Measurements from ENCODE around the gene AFMID.
"Not testable (repeated sequence)": the region's sequence is repeated elsewhere in the genome, so short reads cannot be mapped to it uniquely, and the experiment has no call there.

Gene AFMID, protein sequence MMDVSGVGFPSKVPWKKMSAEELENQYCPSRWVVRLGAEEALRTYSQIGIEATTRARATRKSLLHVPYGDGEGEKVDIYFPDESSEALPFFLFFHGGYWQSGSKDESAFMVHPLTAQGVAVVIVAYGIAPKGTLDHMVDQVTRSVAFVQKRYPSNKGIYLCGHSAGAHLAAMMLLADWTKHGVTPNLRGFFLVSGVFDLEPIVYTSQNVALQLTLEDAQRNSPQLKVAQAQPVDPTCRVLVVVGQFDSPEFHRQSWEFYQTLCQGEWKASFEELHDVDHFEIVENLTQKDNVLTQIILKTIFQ

DNA sequence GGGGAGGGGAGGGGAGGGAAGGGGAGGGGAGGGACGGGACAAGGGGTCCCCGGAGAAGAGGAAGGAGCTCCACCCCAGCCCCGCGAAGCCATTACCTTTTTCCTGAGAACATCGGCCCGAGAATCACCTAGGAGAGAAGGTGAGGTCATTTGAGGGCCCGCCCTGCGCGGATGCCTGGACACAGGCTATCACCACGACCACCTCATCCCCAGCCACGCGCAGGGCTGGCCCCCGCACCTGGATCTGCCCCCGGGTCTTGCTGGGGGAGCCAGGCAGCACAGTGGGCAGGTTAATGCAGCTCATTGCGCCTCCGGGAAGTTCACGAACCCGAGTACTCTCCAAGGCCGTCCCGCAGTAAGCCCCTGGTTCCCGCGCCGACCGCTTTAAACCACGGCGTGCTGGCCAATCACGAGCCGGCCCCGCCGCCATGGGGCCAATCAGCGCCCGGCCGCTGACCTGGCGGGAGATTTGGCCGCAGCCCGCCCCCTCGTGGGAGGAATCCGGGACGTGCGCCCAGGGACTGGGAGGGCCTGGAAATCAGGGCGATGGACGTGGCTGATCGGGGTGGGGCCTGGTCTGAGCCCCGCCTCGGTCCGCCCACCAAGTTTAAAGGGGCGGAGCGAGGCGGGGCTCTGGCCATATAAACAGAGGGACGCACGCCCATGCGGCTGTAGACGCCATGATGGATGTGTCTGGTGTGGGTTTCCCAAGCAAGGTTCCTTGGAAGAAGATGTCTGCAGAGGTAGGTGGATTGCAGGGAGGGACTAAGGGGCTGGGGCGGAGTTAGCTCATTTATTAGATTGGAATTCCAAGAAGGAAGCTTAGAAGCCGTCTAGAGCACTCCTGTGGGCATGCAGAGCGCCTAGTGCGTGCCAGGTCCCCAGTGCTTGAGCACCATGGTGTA lies at the start of gene AFMID, which contains the start of gene TK1:
Gene AFMID, plus strand, starts transcription at position 671 of the 904 bp plus-strand sequence. Its CDS starts 9 bp downstream, at position 680.
Gene TK1, minus strand, starts transcription at position 361 of the 904 bp plus-strand sequence. Its CDS starts 58 bp downstream, at position 303.
- DNase-seq, result peak; percentile 73

DNA sequence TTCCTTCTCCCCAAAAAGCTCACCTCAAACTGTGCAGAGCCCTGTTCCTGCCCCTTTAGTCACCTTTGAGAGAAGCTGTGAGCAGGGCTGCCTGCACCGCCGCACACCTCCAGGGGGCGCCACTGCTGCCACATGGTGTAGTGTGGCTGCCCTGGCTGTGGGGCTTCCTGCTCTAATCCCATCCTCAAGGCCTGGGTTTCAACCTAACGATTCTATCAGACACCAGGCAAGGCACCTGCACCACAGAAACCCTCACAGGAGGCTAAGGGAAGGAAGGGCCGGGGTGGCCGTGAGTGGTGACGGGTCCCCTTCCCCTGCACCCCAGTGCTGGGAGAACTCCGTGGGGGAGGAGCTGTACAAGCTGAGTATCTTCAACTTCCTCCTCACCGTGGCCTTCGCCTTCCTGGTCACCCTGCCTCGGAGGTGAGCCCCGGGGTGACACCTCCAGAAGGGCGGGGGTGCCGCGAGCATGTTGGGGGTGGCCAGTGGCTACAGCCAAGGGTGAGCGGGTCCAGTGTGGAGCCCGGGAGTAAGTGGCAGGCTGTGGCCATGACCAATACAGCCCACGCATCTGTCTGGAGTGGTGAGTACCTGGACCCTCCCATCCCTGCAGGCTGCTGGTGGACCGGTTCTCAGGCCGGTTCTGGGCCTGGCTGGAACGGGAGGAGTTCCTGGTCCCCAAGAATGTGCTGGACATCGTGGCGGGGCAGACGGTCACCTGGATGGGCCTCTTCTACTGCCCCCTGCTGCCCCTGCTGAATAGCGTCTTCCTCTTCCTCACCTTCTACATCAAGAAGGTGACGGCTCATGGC lies 49.6 kb upstream of the AFMID start:
- DNase-seq, result no peak

DNA sequence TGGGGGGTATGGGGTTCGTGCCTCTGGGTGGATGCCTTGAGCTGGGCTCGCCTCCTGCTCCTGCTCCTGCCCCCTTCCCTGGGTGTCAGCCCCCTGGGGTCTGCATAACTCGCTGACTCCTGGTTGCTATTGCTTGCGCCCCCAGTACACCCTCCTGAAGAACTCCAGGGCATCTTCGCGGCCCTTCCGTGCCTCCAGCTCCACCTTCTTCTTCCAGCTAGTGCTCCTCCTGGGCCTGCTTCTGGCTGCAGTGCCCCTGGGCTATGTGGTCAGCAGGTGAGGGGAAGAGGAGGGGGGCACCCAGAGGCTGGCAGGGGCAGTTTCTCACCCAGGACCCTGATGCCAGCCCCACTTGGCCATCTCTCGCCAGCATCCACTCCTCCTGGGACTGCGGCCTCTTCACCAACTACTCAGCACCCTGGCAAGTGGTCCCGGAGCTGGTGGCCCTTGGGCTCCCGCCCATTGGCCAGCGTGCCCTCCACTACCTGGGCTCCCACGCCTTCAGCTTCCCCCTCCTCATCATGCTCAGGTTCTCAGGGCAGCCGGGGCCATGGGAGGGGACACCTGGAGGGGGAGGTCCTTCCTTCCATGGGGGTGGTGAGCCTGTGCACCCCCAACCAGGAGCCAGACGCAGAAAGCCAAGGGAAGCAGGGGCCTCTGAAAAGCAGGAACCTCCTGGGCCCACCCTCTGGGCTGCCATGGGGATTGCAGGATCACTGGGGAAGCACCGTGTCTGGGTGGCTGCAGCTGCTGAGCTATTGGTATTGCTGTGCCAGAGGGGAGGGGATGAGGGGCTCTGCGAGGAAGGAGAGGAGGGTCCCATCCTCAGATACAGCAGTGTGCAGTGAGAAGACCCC lies 48.7 kb upstream of the AFMID start:
- DNase-seq, result no peak

DNA sequence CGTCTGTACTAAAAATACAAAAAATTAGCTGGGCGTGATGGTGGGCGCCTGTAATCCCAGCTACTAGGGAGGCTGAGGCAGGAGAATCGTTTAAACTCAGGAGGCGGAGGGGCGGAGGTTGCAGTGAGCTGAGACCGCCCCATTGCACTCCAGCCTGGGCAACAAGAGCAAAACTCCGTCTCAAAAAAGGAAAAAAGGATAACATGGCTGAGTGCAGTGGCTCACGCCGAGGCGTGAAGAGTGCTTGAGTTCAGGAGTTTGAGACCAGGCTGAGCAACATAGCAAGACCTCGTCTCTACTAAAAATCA lies 47.3 kb upstream of the AFMID start:
- DNase-seq, result not testable (repeated sequence)

DNA sequence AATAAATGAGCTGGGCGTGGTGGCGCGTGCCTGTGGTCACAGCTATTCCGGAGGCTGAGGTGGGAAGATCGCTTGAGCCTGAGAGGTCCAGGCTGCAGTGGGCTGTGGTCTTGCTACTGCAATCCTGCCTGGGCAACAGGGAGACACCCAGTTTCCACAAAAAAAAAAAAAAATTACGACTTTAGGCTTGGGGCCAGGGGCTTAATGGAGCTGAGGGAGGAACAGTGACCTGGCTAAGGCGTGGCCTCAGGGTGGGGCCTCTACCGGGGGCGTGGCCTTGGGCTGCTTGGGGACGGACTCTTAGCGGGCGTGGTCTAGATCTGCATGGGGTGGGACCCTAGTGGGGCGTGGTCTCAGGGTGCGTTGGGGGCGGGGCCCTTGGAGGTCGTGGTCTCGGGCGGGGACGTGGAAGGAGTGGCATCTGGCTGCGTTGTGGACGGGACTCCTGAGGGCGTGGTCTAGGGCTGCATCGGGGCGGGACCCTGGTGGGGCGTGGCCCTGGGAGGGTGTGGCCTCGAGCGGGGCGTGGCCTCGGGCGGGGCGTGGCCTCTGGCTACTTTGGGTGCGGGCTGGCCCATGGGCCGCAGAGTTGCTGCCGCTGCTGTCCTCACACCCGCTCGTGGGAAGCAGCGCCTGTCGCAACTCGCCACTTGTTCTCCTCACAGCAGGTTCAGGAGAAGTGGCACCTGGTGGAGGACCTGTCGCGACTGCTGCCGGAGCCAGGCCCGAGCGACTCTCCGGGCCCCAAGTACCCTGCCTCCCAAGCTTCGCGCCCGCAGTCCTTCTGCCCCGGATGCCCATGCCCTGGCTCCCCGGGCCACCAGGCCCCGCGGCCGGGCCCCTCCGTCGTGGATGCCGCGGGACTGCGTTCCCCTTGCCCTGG lies 46.8 kb upstream of the AFMID start:
- no peak for DNase-seq

DNA sequence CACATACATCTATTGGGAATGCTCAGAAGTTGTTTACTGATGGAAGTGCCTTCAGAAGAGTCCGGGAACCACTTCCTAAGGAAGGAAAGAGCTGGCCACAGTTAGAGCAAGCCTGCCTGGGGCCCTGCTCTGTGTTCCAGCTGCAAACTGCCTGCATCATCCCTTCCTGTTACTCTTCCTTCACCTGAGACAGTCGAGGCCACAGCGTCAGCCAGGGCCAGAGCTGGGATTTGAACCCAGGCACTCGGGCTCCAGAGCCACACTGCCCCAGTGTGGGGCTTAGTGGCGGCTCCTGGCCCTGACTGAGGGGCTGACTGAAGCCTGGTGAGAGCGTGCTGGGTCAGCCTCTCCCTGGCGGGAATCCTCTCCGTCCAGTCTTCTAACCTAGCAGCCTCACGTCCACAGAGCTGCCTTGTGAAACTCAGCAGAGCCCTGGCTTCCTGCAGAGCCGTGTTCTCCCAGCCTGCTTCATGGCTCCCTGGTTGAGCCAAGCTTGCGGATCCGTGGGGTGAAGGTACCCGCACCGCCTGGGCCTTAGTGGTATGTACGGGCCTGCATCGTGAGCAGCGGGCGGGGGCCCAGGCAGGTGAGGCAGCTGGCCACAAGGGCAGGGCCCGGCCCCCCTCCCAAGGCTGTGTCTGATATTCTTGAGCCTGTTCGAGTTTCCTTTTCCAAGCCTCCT lies 45.6 kb upstream of the AFMID start:
- DNase-seq, result no peak

DNA sequence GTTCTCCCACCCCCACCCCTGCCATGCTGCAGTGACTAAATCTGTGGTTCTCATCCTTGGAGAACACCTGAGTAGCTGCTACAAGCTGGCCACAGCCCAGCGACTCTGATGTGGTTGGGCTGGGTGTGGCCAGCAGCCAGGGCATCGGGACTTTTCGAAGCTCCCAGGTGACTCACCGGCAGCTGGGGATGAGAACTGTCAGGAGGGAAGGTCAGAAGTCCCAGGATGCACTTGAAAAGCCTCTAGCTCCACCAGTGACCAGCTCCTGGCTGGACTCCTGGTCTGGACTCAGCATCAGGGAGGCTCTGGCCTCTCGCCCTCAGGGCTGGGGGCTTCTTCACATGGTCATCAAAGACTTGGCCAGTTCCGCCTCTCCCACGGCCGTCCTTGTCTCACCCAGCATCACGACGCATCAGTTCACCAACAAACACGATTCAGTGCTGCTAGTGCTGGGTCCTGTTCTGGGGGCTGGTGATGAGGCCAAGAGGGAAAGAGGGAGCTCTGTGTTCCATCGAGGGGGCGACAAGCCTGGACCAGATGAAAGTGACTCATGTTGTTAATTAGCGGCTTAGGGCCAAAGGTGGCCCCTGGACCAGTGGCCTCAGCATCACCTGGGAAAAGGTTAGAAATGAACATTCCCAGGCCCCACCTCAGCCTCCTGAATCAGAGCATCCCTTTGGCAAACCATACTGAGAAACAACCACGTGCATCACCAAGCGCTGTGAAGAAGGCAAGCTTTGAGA lies 44.9 kb upstream of the AFMID start:
- DNase-seq, result peak; percentile 51

DNA sequence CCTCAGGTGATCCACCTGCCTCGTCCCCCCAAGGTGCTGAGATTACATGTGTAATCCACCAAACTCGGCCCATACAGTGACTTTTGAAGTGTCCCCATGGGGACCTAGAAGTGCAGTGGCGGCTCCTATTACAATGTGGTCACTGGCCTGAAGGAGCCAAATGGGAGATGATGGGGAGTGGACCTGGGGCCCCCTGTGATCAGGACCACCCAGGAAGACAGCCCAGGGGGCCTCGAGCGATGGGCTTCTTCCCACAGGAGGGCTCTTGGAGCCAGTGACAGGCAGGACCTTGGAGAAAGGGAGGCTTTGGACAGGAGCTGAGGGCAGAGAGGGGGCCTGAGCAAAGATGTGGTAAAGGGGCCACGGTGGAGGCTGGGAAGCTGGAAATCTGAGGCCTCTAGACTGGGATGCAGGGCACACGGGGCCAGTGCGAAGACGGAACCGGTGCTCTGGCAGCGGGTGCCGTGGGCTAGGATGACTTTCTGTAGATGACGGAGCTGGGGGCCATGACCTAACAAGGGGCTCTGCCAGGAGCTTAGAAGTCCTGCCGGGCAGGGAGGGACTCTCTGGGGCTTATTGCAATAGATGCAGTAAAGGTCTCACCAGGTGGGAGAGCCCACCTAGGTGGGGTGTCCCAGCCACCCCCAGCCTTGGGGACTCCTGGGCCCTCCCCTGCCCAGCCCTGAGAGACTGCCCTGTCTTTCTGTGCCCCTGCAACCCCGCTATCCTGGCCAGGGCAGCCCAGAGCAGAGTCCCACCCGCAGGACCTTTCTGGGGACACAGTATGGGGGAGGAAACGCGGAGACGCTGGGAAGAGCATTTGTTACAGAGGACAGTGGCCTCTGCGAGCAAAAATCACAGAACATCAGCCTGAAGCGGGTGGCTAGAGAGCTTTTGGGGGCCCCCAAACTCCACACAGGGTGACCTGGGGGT lies 43.7 kb upstream of the AFMID start:
- DNase-seq, result no peak

DNA sequence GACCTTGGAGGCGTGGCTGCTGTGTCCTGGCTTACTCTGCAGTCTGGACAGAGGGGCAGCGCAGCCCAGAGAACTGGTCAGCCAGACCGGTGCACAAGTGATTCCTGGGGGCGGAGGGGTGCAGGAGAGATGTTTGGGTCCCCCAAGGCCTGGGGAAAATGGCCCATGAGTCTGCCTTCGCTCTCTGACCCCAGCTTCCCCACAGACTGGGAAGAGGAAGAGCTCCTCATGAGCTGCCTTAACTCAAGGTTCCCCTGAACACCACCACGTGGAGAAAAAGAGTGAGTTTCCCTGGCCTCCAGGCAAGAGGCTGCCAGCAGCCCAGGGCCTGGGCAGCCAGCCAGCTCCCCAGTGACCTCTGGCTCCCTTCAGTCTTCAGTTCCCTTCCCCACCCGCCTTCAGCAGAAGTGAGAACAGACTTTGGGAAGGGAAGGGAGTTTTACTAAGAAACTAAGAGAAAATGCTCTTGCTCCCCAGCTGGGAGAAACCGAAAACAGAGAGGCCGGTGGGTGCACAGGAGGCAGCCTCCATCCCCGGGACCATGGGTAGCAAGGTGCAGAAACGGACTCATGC lies 42.9 kb upstream of the AFMID start:
- DNase-seq, result no peak

DNA sequence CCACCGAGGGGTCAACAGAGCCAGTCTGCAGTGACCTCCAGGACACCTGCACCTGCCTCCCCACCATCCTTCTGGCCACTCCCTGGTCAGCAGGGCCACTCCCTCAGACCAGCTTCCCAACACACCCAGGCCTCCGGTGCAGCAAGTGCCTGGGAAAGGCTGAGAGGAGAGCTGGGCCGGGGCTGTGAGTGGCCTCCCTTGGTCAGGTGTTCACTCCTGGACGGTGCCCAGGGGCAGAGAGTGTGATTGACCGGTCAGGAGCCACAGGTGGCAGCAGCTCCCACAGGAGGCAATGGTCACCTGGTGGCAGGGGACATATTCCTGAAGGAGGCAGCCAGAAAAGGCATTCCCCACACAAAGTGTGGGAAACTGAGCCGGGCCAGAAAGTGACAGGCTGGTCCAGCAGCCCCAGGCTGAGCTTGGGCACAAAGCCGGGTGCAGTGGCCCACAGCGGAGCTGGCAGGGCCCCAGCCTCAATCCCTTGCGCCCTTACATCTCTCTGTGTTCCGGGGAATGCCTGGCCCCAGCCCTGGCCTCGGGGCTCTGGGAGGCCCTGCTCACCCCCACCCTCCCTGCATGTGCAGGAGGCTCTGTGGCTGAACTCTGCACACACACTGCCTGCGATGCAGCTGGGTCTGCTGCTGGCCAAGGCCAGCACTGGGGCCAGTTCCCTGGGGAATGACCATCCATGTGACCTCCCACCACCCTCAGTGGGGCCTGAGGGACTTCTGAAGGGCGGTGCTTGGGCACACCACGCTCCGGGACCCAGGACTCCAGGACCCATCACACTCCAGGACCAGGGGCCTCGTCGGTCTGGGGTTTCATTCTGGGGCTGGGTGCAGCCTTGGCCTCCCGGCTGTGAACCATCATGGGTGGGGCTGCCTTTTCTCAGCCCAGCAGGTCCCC lies 42.2 kb upstream of the AFMID start:
- DNase-seq, result no peak

DNA sequence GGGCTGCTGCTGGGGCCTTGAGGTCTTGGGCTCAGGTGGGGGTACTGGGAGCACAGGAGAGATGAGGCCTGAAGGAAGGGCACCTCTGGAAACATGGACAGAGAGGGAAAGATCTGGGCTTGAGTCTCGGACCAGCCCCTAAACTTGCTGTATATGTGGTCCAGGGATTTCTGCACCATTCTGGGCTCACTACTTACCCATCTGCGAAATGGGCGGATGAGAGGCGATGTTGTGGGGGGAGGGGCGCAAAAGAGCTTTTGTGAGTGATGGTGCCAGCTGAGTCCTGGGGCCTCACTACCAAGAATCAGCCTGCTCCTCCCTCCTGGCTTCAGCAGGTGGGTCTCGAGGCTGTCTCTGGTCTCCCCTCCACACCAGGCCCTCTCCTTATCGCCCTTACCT lies 40.7 kb upstream of the AFMID start:
- no peak for DNase-seq

DNA sequence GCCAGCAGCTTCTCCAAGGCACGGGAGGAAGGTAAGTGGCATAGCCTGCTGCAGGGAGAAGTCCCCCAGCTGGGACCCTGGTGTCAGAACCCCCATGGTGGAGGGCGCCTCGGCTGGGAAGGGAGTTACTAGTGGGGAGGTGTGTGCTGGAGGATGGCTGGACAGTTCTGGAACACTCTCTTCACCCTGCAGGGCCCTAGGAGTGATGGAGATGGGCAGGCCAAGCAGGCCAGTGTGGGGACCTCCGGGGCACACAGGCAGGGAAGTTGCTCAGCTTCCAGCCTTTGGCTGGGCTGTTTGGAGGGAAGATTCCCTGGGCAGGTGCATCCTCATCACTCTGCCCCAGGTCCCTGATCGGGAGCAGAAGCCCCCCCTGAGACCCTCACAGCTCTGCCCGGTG lies 40.3 kb upstream of the AFMID start:
- no peak for DNase-seq

DNA sequence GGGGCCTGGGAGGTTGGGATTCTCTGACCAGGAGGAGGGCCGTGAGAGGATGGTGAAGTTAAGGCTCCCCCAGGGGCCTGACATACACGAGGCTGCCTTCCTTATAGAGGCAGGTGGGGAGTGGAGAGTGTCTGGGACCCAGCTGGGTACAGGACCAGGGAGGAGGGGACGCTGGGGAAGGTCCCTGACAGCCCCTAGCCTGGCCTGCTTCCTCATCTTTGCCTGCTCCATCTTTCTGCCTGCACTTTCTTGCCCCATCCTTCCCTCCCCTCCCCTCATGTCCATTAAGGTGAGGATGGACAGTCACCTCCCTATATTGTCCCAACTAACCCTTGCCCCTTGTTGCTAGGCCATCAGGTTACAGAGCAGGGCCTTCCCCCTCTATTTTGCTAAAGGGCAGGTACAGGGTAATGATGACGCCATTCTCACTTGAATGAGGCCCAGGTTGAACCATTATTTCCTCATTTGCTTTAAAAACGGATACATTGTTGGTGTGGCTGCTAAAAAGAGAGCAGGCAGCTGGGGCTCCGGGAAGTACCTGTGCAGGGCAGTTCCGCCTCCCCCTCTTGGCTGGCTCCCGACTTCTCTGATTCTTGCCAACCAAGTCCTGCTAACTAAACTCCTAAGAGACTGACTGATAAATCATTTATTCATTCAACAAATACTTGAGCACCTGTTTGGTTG lies 39.7 kb upstream of the AFMID start:
- no peak for DNase-seq

DNA sequence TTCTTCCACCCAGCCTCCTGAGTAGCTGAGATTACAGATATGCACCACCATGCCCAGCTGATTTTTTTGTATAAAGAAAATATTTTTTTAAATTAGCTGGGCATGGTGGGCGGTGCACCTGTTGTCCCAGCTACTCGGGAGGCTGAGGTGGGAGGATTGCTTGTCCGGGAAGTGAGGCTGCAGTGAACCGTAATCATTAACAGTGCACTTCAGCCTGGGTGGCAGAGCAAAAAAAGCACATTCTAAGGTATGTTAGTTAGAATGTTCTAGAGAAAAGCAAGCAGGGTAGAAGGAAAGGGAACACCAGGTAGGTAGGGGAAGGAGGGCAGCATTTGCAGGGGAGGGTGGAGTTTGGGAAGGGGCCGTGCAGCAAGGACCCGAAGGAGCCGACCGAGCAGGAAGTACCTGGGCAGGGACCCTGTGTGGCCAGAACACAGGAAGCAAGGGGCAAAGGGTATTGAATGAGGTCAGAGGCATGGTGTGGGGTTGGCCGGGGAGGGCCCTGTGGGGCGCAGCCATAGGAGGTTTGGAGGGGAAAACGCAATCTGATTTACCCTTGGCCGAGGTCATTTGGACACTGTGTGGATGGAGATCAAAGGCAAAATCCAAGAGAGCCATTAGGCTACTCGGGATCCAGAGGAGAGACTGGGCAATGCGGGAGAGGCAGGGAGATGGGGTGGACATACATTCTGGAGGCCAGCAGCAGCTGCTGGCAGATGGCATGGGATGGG lies 38.7 kb upstream of the AFMID start:
- no peak for DNase-seq

DNA sequence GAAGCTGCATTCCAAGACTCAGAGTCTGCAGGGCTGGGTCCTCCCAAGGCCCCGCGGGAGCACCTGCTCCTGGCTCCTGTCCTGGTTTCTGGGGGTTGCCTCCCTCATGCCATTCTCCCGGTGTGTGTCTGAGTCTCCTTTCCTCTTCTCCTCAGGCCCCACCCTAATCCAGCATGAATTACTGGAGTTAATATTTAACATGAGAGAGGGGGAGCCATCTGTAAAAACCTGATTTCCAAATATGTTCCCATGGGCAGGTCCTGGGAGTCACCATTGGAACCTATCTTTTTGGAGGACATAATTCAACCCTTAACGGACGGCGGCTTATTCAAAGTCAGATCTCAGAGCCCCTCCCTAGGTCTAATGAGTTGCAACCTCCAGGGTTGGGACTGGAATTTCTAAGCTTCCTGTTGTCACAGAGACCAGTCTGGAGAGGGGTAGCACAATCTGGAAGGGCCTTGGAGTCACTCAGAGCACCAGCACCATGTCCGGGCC lies 35.6 kb upstream of the AFMID start:
- DNase-seq, result no peak

Data from DMS79 (cell line).